DOHH2 (cell line): Measurements from ENCODE around the gene RALGAPA2.

ENCODE experiments used
- EZH2phosphoT487 ChIP-seq: fragments of 200-600 bp; sonication (generic); IDR thresholded peaks from 2 replicates; pipeline ENCODE4 v1.6.1; 2017; ENCODE audit warnings: borderline replicate concordance, mild to moderate bottlenecking, antibody characterized with exemption, low read length, moderate library complexity, mixed read lengths
- TF ChIP-seq, protein P1 (sequence below): fragments of 200-600 bp; sonication (generic); IDR thresholded peaks from one replicate; pipeline ENCODE4 v1.5.1; 2014; ENCODE audit warnings: antibody characterized with exemption, mild to moderate bottlenecking, low read depth, low read length; ENCODE audit not compliant: poor library complexity, severe bottlenecking

DNA sequence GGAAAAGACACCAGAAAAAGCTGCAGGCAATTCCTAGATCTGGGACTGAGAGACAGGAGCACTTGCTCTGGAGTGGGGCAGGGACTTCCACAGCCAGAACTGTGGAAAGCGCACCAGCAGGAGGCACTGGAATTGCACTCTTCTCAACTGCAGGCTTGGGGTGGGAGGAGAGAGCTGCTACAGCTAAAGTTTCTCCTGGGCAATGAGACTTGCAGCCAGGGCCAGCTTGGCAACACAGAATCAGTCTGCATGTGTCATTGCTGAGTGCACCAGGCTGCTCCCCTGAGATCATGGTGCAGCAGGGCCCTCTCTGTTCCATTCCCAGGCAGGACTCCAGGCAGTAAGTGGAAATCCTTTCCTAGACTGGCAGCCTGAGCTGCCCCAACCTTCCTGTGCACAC is 198.7 kb downstream of the RALGAPA2 start:
- TF ChIP-seq, protein P1, sequence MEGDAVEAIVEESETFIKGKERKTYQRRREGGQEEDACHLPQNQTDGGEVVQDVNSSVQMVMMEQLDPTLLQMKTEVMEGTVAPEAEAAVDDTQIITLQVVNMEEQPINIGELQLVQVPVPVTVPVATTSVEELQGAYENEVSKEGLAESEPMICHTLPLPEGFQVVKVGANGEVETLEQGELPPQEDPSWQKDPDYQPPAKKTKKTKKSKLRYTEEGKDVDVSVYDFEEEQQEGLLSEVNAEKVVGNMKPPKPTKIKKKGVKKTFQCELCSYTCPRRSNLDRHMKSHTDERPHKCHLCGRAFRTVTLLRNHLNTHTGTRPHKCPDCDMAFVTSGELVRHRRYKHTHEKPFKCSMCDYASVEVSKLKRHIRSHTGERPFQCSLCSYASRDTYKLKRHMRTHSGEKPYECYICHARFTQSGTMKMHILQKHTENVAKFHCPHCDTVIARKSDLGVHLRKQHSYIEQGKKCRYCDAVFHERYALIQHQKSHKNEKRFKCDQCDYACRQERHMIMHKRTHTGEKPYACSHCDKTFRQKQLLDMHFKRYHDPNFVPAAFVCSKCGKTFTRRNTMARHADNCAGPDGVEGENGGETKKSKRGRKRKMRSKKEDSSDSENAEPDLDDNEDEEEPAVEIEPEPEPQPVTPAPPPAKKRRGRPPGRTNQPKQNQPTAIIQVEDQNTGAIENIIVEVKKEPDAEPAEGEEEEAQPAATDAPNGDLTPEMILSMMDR: no peak
- no peak for TF ChIP-seq EZH2phosphoT487
